ENCODE results near the gene ARHGDIA.

ARHGDIA gene

GRCh38 chr17:81823820-81824550, 47.2 kb downstream of the ARHGDIA start:
- DNase-seq (ENCODE audit: low read depth in 2 of 2): no peak

GRCh38 chr17:81822996-81823819, 47.9 kb downstream of the ARHGDIA start:
- no peak for DNase-seq (ENCODE audit: low read depth in 2 of 2)

GRCh38 chr17:81822312-81822637, 48.9 kb downstream of the ARHGDIA start:
- no peak for DNase-seq (ENCODE audit: low read depth in 2 of 2)

GRCh38 chr17:81821603-81822311, 49.4 kb downstream of the ARHGDIA start:
- no peak for DNase-seq (ENCODE audit: low read depth in 2 of 2)

- no peak for DNase-seq (ENCODE audit: low read depth in 2 of 2)
Observed at GRCh38 chr17:81821147-81821546, 50.0 kb downstream of the ARHGDIA start.

- no peak for DNase-seq (ENCODE audit: low read depth in 2 of 2)
Observed at GRCh38 chr17:81819708-81820107, 51.4 kb downstream of the ARHGDIA start.

GRCh38 chr17:81817758-81818147, 53.4 kb downstream of the ARHGDIA start:
- no peak for DNase-seq (ENCODE audit: low read depth in 2 of 2)
